WTC11 (cell line): ENCODE results near the gene SLC6A15. TPM values are rescaled to one million over a fixed set of nuclear protein-coding genes. Genes with fewer than 3 reads are reported as not detected.

ENCODE experiments used
- CBFB ChIP-seq: sonication (generic); formaldehyde crosslinking; IDR thresholded peaks from 2 replicates; pipeline ENCODE4 v1.8.1; 2022; ENCODE audit warnings: mild to moderate bottlenecking, low read depth, missing genetic modification reagents
- ELF4 ChIP-seq: sonication (generic); formaldehyde crosslinking; IDR thresholded peaks from 2 replicates; pipeline ENCODE4 v1.8.1; 2022; ENCODE audit warnings: low read depth, mild to moderate bottlenecking, moderate library complexity, missing genetic modification reagents
- ETV6 ChIP-seq: sonication (generic); formaldehyde crosslinking; IDR thresholded peaks from 2 replicates; pipeline ENCODE4 v1.8.1; 2022; ENCODE audit warnings: mild to moderate bottlenecking, missing genetic modification reagents
- FOXK1 ChIP-seq: sonication (generic); formaldehyde crosslinking; IDR thresholded peaks from 2 replicates; pipeline ENCODE4 v1.8.0; 2022; ENCODE audit warnings: mild to moderate bottlenecking, moderate library complexity, missing genetic modification reagents
- JUN ChIP-seq: sonication (generic); formaldehyde crosslinking; IDR thresholded peaks from 2 replicates; pipeline ENCODE4 v1.8.0; 2023; ENCODE audit warnings: mild to moderate bottlenecking, missing genetic modification reagents
- NR3C1 ChIP-seq: sonication (generic); formaldehyde crosslinking; conservative IDR thresholded peaks from 2 replicates; pipeline ENCODE4 v1.8.1; 2023; ENCODE audit warnings: low read depth, mild to moderate bottlenecking, missing genetic modification reagents
- RORB ChIP-seq: fragments of 250-450 bp; sonication (Bioruptor Pico); IDR thresholded peaks from 2 replicates; pipeline ENCODE4 v1.9.0; 2021; ENCODE audit warnings: mild to moderate bottlenecking
- TEAD1 ChIP-seq: sonication (generic); formaldehyde crosslinking; IDR thresholded peaks from 2 replicates; pipeline ENCODE4 v1.8.0; 2022; ENCODE audit warnings: mild to moderate bottlenecking, missing genetic modification reagents
- ZBTB21 ChIP-seq: sonication (generic); formaldehyde crosslinking; IDR thresholded peaks from 2 replicates; pipeline ENCODE4 v1.8.1; 2023; ENCODE audit warnings: mild to moderate bottlenecking, missing genetic modification reagents, borderline replicate concordance
- ZNF219 ChIP-seq: sonication (generic); formaldehyde crosslinking; IDR thresholded peaks from 2 replicates; pipeline ENCODE4 v1.8.0; 2023; ENCODE audit warnings: missing genetic modification reagents, mild to moderate bottlenecking, borderline replicate concordance
- ZNF317 ChIP-seq: sonication (generic); formaldehyde crosslinking; IDR thresholded peaks from 2 replicates; pipeline ENCODE4 v1.8.1; 2023; ENCODE audit warnings: low read depth, mild to moderate bottlenecking, moderate library complexity, missing genetic modification reagents, borderline replicate concordance
- ZNF671 ChIP-seq: fragments of 250-450 bp; sonication (Bioruptor Pico); IDR thresholded peaks from 2 replicates; pipeline ENCODE4 v1.8.0; 2021; ENCODE audit warnings: mild to moderate bottlenecking
- total RNA-seq: library from RNA; stranded (reverse); gene quantifications from 3 replicates; pipeline ENCODE4 v1.2.3, GENCODE V29; 2021
- TF ChIP-seq, protein P1 (sequence below): sonication (generic); formaldehyde crosslinking; IDR thresholded peaks from 2 replicates; pipeline ENCODE4 v1.8.1; 2023; ENCODE audit warnings: mild to moderate bottlenecking, moderate library complexity, missing genetic modification reagents
- TF ChIP-seq, protein P2 (sequence below): sonication (generic); formaldehyde crosslinking; IDR thresholded peaks from 2 replicates; pipeline ENCODE4 v1.8.1; 2022; ENCODE audit warnings: mild to moderate bottlenecking, moderate library complexity, missing genetic modification reagents
- TF ChIP-seq, protein P3 (sequence below): sonication (generic); formaldehyde crosslinking; IDR thresholded peaks from 2 replicates; pipeline ENCODE4 v1.8.0; 2022; ENCODE audit warnings: mild to moderate bottlenecking, missing genetic modification reagents
- TF ChIP-seq, protein P4 (sequence below): sonication (generic); formaldehyde crosslinking; IDR thresholded peaks from 2 replicates; pipeline ENCODE4 v1.8.1; 2022; ENCODE audit warnings: mild to moderate bottlenecking, missing genetic modification reagents, moderate library complexity, borderline replicate concordance
- TF ChIP-seq, protein P5 (sequence below): fragments of 250-450 bp; sonication (Bioruptor Pico); IDR thresholded peaks from 2 replicates; pipeline ENCODE4 v1.9.0; 2021; ENCODE audit warnings: moderate library complexity, mild to moderate bottlenecking, inconsistent platforms, borderline replicate concordance
- TF ChIP-seq, protein P6 (sequence below): sonication (generic); formaldehyde crosslinking; IDR thresholded peaks from 2 replicates; pipeline ENCODE4 v1.8.1; 2023; ENCODE audit warnings: mild to moderate bottlenecking, missing genetic modification reagents, borderline replicate concordance
- TF ChIP-seq, protein P7 (sequence below): sonication (generic); formaldehyde crosslinking; IDR thresholded peaks from 2 replicates; pipeline ENCODE4 v1.8.0; 2023; ENCODE audit warnings: mild to moderate bottlenecking, missing genetic modification reagents
- TF ChIP-seq, protein P8 (sequence below): sonication (generic); formaldehyde crosslinking; IDR thresholded peaks from 2 replicates; pipeline ENCODE4 v1.8.1; 2023; ENCODE audit warnings: mild to moderate bottlenecking, missing genetic modification reagents

The SLC6A15 gene
- total RNA-seq, 1 experiment from 2014 or later = 27.0 TPM

DNA sequence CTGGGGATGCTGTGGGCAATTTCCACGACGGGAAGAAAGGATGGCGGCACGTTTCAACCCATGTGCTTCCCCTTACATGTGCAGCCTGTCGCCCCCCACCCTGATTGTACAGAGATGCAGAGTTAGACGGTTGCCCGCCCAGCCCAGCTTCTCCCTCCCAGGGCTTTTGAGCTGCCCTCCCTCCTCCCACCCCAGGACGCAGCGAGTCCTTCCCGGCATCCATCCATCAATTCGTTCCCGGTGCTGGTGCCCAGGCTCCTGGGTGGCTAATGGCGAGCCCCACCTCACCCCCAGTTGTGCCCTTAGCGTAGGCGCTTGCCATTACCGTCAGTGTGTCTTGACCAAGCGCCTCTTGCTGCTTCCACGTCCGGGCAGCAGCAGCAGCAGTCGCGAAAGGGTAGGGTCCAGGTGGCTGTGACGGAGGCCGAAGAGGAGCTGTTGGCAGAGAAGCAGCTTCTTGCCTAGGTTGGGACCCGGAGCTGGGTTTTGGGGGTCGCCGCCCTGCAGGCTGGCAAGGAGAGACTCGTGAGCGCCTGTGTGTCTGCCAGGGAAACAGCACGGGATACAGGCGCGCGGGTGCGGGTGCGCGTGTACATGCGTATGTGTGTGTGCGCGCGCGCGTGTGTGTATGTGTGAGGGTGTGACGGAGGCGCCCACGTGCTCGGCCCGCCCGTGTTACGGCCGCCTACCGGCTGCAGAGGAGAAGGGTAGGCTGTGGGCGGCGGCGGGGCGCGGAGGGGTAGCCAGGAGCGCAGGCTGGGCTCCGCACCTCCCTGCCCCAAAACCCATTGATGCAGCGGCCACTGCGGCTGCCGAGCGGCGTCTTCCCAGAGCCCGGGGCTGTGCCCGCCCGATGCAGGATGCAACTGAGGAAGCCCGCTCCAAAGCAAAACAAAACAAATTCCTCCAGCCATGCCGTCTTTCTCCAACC is at the start of gene SLC6A15 (continued):
- TF ChIP-seq, protein P1, sequence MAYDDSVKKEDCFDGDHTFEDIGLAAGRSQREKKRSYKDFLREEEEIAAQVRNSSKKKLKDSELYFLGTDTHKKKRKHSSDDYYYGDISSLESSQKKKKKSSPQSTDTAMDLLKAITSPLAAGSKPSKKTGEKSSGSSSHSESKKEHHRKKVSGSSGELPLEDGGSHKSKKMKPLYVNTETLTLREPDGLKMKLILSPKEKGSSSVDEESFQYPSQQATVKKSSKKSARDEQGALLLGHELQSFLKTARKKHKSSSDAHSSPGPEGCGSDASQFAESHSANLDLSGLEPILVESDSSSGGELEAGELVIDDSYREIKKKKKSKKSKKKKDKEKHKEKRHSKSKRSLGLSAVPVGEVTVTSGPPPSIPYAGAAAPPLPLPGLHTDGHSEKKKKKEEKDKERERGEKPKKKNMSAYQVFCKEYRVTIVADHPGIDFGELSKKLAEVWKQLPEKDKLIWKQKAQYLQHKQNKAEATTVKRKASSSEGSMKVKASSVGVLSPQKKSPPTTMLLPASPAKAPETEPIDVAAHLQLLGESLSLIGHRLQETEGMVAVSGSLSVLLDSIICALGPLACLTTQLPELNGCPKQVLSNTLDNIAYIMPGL (CRISPR knock-in tag) = peak; percentile 42; the same call in 1 of the 2 replicates
- TF ChIP-seq ZNF317 (CRISPR knock-in tag) (no peak), TEAD1 (CRISPR knock-in tag) (peak; percentile 69), ETV6 (peak; percentile 68; the same call in 1 of the 2 replicates), RORB (no peak), NR3C1 (CRISPR knock-in tag) (no peak), ELF4 (CRISPR knock-in tag) (0 out of 2 replicates have a peak, but pooled peaks have one; percentile 57), ZNF671 (CRISPR knock-in tag) (no peak), ZNF219 (CRISPR knock-in tag) (no peak), CBFB (peak; percentile 19; the same call in 1 of the 2 replicates), JUN (CRISPR knock-in tag) (no peak), ZBTB21 (peak; percentile 63; the same call in 1 of the 2 replicates), FOXK1 (CRISPR knock-in tag) (peak; percentile 93)
- TF ChIP-seq, protein P2, sequence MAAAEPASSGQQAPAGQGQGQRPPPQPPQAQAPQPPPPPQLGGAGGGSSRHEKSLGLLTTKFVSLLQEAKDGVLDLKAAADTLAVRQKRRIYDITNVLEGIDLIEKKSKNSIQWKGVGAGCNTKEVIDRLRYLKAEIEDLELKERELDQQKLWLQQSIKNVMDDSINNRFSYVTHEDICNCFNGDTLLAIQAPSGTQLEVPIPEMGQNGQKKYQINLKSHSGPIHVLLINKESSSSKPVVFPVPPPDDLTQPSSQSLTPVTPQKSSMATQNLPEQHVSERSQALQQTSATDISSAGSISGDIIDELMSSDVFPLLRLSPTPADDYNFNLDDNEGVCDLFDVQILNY (CRISPR knock-in tag) = peak; percentile 25; the same call in 1 of the 2 replicates
- TF ChIP-seq, protein P3, sequence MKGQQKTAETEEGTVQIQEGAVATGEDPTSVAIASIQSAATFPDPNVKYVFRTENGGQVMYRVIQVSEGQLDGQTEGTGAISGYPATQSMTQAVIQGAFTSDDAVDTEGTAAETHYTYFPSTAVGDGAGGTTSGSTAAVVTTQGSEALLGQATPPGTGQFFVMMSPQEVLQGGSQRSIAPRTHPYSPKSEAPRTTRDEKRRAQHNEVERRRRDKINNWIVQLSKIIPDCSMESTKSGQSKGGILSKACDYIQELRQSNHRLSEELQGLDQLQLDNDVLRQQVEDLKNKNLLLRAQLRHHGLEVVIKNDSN = peak; percentile 88
- TF ChIP-seq, protein P4, sequence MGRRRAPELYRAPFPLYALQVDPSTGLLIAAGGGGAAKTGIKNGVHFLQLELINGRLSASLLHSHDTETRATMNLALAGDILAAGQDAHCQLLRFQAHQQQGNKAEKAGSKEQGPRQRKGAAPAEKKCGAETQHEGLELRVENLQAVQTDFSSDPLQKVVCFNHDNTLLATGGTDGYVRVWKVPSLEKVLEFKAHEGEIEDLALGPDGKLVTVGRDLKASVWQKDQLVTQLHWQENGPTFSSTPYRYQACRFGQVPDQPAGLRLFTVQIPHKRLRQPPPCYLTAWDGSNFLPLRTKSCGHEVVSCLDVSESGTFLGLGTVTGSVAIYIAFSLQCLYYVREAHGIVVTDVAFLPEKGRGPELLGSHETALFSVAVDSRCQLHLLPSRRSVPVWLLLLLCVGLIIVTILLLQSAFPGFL (CRISPR knock-in tag) = no peak; the same call in 1 of the 2 replicates
- TF ChIP-seq, protein P5, sequence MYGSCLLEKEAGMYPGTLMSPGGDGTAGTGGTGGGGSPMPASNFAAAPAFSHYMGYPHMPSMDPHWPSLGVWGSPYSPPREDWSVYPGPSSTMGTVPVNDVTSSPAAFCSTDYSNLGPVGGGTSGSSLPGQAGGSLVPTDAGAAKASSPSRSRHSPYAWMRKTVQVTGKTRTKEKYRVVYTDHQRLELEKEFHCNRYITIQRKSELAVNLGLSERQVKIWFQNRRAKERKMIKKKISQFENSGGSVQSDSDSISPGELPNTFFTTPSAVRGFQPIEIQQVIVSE (CRISPR knock-in tag) = no peak
- TF ChIP-seq, protein P6, sequence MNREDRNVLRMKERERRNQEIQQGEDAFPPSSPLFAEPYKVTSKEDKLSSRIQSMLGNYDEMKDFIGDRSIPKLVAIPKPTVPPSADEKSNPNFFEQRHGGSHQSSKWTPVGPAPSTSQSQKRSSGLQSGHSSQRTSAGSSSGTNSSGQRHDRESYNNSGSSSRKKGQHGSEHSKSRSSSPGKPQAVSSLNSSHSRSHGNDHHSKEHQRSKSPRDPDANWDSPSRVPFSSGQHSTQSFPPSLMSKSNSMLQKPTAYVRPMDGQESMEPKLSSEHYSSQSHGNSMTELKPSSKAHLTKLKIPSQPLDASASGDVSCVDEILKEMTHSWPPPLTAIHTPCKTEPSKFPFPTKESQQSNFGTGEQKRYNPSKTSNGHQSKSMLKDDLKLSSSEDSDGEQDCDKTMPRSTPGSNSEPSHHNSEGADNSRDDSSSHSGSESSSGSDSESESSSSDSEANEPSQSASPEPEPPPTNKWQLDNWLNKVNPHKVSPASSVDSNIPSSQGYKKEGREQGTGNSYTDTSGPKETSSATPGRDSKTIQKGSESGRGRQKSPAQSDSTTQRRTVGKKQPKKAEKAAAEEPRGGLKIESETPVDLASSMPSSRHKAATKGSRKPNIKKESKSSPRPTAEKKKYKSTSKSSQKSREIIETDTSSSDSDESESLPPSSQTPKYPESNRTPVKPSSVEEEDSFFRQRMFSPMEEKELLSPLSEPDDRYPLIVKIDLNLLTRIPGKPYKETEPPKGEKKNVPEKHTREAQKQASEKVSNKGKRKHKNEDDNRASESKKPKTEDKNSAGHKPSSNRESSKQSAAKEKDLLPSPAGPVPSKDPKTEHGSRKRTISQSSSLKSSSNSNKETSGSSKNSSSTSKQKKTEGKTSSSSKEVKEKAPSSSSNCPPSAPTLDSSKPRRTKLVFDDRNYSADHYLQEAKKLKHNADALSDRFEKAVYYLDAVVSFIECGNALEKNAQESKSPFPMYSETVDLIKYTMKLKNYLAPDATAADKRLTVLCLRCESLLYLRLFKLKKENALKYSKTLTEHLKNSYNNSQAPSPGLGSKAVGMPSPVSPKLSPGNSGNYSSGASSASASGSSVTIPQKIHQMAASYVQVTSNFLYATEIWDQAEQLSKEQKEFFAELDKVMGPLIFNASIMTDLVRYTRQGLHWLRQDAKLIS (CRISPR knock-in tag) = no peak
- TF ChIP-seq, protein P7, sequence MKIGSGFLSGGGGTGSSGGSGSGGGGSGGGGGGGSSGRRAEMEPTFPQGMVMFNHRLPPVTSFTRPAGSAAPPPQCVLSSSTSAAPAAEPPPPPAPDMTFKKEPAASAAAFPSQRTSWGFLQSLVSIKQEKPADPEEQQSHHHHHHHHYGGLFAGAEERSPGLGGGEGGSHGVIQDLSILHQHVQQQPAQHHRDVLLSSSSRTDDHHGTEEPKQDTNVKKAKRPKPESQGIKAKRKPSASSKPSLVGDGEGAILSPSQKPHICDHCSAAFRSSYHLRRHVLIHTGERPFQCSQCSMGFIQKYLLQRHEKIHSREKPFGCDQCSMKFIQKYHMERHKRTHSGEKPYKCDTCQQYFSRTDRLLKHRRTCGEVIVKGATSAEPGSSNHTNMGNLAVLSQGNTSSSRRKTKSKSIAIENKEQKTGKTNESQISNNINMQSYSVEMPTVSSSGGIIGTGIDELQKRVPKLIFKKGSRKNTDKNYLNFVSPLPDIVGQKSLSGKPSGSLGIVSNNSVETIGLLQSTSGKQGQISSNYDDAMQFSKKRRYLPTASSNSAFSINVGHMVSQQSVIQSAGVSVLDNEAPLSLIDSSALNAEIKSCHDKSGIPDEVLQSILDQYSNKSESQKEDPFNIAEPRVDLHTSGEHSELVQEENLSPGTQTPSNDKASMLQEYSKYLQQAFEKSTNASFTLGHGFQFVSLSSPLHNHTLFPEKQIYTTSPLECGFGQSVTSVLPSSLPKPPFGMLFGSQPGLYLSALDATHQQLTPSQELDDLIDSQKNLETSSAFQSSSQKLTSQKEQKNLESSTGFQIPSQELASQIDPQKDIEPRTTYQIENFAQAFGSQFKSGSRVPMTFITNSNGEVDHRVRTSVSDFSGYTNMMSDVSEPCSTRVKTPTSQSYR (CRISPR knock-in tag) = peak; percentile 46; the same call in 1 of the 2 replicates
- TF ChIP-seq, protein P8, sequence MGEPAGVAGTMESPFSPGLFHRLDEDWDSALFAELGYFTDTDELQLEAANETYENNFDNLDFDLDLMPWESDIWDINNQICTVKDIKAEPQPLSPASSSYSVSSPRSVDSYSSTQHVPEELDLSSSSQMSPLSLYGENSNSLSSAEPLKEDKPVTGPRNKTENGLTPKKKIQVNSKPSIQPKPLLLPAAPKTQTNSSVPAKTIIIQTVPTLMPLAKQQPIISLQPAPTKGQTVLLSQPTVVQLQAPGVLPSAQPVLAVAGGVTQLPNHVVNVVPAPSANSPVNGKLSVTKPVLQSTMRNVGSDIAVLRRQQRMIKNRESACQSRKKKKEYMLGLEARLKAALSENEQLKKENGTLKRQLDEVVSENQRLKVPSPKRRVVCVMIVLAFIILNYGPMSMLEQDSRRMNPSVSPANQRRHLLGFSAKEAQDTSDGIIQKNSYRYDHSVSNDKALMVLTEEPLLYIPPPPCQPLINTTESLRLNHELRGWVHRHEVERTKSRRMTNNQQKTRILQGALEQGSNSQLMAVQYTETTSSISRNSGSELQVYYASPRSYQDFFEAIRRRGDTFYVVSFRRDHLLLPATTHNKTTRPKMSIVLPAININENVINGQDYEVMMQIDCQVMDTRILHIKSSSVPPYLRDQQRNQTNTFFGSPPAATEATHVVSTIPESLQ (CRISPR knock-in tag) = no peak
